ENCODE measurements around the gene KCNT2. TPM values are rescaled to one million over a fixed set of nuclear protein-coding genes. Genes with fewer than 3 reads are reported as not detected.

Gene KCNT2
- total RNA-seq, 2 experiments from 2014 or later = not detected

DNA sequence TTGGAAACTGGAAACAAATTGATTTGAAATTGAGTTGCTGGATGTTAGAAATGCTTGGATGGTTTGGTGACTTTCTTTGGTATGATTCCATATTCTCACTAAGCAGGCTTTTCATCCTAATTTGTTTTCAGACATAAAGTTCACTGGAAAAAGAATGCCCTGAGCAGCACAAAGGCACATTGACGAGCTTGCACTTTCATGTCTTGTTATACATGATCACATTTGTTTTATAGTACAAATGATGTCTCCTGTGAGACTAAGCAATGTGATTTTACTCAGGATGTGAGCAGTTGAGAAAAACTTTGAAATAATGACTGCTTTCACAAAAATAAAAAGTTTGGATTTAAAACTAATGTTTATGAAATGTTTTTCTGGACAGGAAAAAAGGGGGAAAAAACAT lies 63.6 kb downstream of the KCNT2 start:
- H3K4me3 ChIP-seq (ENCODE audit: low read depth, low read length, poor library complexity, severe bottlenecking) = no peak overlapping the region
- no peak overlapping the region for H2AFZ ChIP-seq (ENCODE audit: low read length)
- BruUV-seq (replicated peaks) = no TSS peak
- H3K4me1 ChIP-seq (ENCODE audit: insufficient read depth, low read length, poor library complexity, severe bottlenecking) = no peaks in the 10 kb centered on the region
- no peaks in the 10 kb centered on the region for H3K79me2 ChIP-seq (ENCODE audit: insufficient read depth, low read depth, low read length)
- DNase-seq (ENCODE audit: low spot score) = no peak
- ChIA-PET POLR2A (no interaction called here), CTCF (ENCODE audit: unreplicated experiment) (no interaction called here)
- H3K27ac ChIP-seq (ENCODE audit: low read depth, low read length, poor library complexity, severe bottlenecking) = no peak overlapping the region
- H4K20me1 ChIP-seq (ENCODE audit: insufficient read depth, low read length) = no peaks in the 10 kb centered on the region
- H3K4me2 ChIP-seq (ENCODE audit: low read length) = no peak overlapping the region
- intact Hi-C loops (cut with micrococcal nuclease; ENCODE audit: unreplicated experiment) = no loop called here
- no peaks in the 10 kb centered on the region for H3K36me3 ChIP-seq (ENCODE audit: insufficient read depth, low read length)
- TF ChIP-seq, protein P1, sequence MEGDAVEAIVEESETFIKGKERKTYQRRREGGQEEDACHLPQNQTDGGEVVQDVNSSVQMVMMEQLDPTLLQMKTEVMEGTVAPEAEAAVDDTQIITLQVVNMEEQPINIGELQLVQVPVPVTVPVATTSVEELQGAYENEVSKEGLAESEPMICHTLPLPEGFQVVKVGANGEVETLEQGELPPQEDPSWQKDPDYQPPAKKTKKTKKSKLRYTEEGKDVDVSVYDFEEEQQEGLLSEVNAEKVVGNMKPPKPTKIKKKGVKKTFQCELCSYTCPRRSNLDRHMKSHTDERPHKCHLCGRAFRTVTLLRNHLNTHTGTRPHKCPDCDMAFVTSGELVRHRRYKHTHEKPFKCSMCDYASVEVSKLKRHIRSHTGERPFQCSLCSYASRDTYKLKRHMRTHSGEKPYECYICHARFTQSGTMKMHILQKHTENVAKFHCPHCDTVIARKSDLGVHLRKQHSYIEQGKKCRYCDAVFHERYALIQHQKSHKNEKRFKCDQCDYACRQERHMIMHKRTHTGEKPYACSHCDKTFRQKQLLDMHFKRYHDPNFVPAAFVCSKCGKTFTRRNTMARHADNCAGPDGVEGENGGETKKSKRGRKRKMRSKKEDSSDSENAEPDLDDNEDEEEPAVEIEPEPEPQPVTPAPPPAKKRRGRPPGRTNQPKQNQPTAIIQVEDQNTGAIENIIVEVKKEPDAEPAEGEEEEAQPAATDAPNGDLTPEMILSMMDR (conservative IDR thresholded peaks at IDR 0.05; ENCODE audit: low read length) = no peak
- no peak for TF ChIP-seq EZH2phosphoT487 (IDR thresholded peaks at IDR 0.05; ENCODE audit: borderline replicate concordance, low read depth, low read length)
- H3K9me3 ChIP-seq (ENCODE audit: low read length) = no peaks in the 10 kb centered on the region
- H3K9me2 ChIP-seq (ENCODE audit: insufficient read depth, low read length) = no peaks in the 10 kb centered on the region

DNA sequence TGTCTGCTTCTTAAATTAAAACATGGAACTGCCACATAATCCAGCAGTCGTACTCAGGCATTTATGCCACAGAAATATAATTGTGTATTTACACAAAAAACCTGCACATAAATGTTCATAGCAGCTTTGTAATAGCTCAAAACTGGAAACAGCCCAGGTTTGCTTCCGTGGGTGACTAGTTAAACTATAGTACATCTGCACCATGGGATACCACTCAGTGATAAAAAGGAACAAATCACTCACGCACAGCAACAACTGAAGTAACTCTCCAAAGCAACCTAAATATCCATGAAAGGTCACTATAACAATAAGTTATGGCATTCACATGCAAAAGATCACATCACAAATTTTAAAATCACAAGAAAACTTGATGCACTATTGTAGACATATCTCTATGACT lies 64.4 kb downstream of the KCNT2 start:
- H3K9me2 ChIP-seq (ENCODE audit: insufficient read depth, low read length) = no peaks in the 10 kb centered on the region
- H3K4me3 ChIP-seq (ENCODE audit: low read depth, low read length, poor library complexity, severe bottlenecking) = no peak overlapping the region
- no peak for TF ChIP-seq EZH2phosphoT487 (IDR thresholded peaks at IDR 0.05; ENCODE audit: borderline replicate concordance, low read depth, low read length)
- TF ChIP-seq, protein P1 (conservative IDR thresholded peaks at IDR 0.05; ENCODE audit: low read length) = no peak
- ChIA-PET POLR2A (no interaction called here), CTCF (ENCODE audit: unreplicated experiment) (no interaction called here)
- no peaks in the 10 kb centered on the region for H3K36me3 ChIP-seq (ENCODE audit: insufficient read depth, low read length)
- intact Hi-C loops (cut with micrococcal nuclease; ENCODE audit: unreplicated experiment) = no loop called here
- no TSS peak for BruUV-seq (replicated peaks)
- DNase-seq (ENCODE audit: low spot score) = no peak
- no peaks in the 10 kb centered on the region; the same call in 1 of the 2 replicates for H3K9me3 ChIP-seq (ENCODE audit: low read length)
- H4K20me1 ChIP-seq (ENCODE audit: insufficient read depth, low read length) = no peaks in the 10 kb centered on the region
- H3K79me2 ChIP-seq (ENCODE audit: insufficient read depth, low read depth, low read length) = no peaks in the 10 kb centered on the region
- H3K4me1 ChIP-seq (ENCODE audit: insufficient read depth, low read length, poor library complexity, severe bottlenecking) = no peaks in the 10 kb centered on the region
- no peak overlapping the region for H3K4me2 ChIP-seq (ENCODE audit: low read length)
- no peak overlapping the region for H3K27ac ChIP-seq (ENCODE audit: low read depth, low read length, poor library complexity, severe bottlenecking)
- H2AFZ ChIP-seq (ENCODE audit: low read length) = no peak overlapping the region

DNA sequence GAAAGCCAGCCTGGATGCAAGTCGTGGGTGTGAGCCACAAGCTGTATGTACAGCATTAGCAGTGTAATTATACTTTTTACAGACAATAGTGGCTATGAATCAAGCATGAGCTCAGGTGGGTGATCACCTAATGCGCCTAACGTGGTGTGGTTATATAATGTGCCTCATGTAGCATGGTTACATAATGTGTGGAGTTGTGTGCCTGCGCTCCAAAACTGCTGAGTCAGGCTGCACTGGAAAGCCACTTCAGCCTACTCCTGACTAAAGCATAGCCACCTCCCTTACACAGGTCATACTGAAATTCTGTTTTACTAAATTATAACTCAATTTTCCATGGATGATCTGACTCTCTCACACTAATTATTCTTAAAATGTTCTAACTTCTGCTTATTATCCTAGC lies 69.8 kb downstream of the KCNT2 start:
- Histone ChIP-seq H3K36me3 (ENCODE audit: insufficient read depth, low read length) (no peaks in the 10 kb centered on the region), H3K27ac (ENCODE audit: low read depth, low read length, poor library complexity, severe bottlenecking) (no peak overlapping the region), H3K79me2 (ENCODE audit: insufficient read depth, low read depth, low read length) (no peaks in the 10 kb centered on the region), H3K4me1 (ENCODE audit: insufficient read depth, low read length, poor library complexity, severe bottlenecking) (no peaks in the 10 kb centered on the region), H3K4me2 (ENCODE audit: low read length) (no peak overlapping the region), H3K9me2 (ENCODE audit: insufficient read depth, low read length) (no peaks in the 10 kb centered on the region), H2AFZ (ENCODE audit: low read length) (no peak overlapping the region), H4K20me1 (ENCODE audit: insufficient read depth, low read length) (no peaks in the 10 kb centered on the region), H3K9me3 (ENCODE audit: low read length) (peaks cover 24% of the 10 kb centered on the region), H3K4me3 (ENCODE audit: low read depth, low read length, poor library complexity, severe bottlenecking) (no peak overlapping the region)
- intact Hi-C loops (cut with micrococcal nuclease; ENCODE audit: unreplicated experiment) = no loop called here
- POLR2A ChIA-PET = interaction anchor here (0.8 kb wide), 1 partner anchor 27 kb away, joined by 3 read pairs; no protein-coding TSS in a partner anchor
- TF ChIP-seq EZH2phosphoT487 (IDR thresholded peaks at IDR 0.05; ENCODE audit: borderline replicate concordance, low read depth, low read length) = no peak
- TF ChIP-seq, protein P1 (conservative IDR thresholded peaks at IDR 0.05; ENCODE audit: low read length) = no peak
- BruUV-seq (replicated peaks) = no TSS peak
- CTCF ChIA-PET (ENCODE audit: unreplicated experiment) = no interaction called here
- DNase-seq (ENCODE audit: low spot score) = peak; percentile 35
